DND-41 (cell line): ENCODE results near the gene PSMD7.

ENCODE experiments used
- EZH2 ChIP-seq: IDR thresholded peaks from 3 replicates; pipeline ENCODE4 v1.6.1; 2012; ENCODE audit warnings: borderline replicate concordance, low read depth, mild to moderate bottlenecking, moderate library complexity, low read length, inconsistent platforms; ENCODE audit not compliant: severe bottlenecking
- TF ChIP-seq, protein P1 (sequence below): IDR thresholded peaks from 2 replicates; pipeline ENCODE4 v1.5.1; 2012; ENCODE audit warnings: borderline replicate concordance, low read length, moderate library complexity, mild to moderate bottlenecking; ENCODE audit not compliant: poor library complexity, severe bottlenecking; ENCODE audit errors: extremely low read depth

GRCh38 chr16:74304164-74304834 is 7.7 kb downstream of the PSMD7 start:
- no peak for TF ChIP-seq EZH2
- TF ChIP-seq, protein P1, sequence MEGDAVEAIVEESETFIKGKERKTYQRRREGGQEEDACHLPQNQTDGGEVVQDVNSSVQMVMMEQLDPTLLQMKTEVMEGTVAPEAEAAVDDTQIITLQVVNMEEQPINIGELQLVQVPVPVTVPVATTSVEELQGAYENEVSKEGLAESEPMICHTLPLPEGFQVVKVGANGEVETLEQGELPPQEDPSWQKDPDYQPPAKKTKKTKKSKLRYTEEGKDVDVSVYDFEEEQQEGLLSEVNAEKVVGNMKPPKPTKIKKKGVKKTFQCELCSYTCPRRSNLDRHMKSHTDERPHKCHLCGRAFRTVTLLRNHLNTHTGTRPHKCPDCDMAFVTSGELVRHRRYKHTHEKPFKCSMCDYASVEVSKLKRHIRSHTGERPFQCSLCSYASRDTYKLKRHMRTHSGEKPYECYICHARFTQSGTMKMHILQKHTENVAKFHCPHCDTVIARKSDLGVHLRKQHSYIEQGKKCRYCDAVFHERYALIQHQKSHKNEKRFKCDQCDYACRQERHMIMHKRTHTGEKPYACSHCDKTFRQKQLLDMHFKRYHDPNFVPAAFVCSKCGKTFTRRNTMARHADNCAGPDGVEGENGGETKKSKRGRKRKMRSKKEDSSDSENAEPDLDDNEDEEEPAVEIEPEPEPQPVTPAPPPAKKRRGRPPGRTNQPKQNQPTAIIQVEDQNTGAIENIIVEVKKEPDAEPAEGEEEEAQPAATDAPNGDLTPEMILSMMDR: peak; percentile 58
